GM12878 (cell line): ENCODE data around the gene TBCD. TPM values are rescaled to one million over a fixed set of nuclear protein-coding genes. Genes with fewer than 3 reads are reported as not detected.

Source experiments
- ATF7 ChIP-seq: fragments of 450-650 bp; IDR thresholded peaks from 2 replicates; pipeline ENCODE4 v1.6.1; 2016; ENCODE audit warnings: low read depth, mild to moderate bottlenecking
- ELK1 ChIP-seq: IDR thresholded peaks from 2 replicates; pipeline ENCODE4 v1.6.1; 2012; ENCODE audit warnings: low read depth, low read length, improper control_type of control experiment
- POLR2AphosphoS2 ChIP-seq: IDR thresholded peaks from 2 replicates; pipeline ENCODE4 v1.6.1; 2011; ENCODE audit warnings: low read depth, mild to moderate bottlenecking, low read length, improper control_type of control experiment, moderate library complexity
- REST ChIP-seq: IDR thresholded peaks from 2 replicates; pipeline ENCODE4 v1.6.1; 2012; ENCODE audit warnings: mild to moderate bottlenecking, low read depth, low read length
- SMC3 ChIP-seq: IDR thresholded peaks from 2 replicates; pipeline ENCODE4 v1.6.1; 2011; ENCODE audit warnings: low read length, improper control_type of control experiment, borderline replicate concordance
- SPI1 ChIP-seq: IDR thresholded peaks from 2 replicates; pipeline ENCODE4 v1.6.1; 2011; ENCODE audit warnings: low read depth, mild to moderate bottlenecking, low read length, moderate library complexity, borderline replicate concordance; ENCODE audit not compliant: insufficient read depth
- polyA plus RNA-seq, 11 experiments: library from polyadenylated mRNA; depleted of rRNA in 4 of 11; unstranded in 6 of 11; stranded (reverse) in 5 of 11; fragments of >200 nt; fragmentation: Nextera tagmentation in 4 of 11; fragmentation: Illumina TruSeq in 1 of 11; extraction: Ambion mirVana in 4 of 11; extraction: Trizol in 1 of 11; gene quantifications; 1 replicate in 1 of 11; 2 replicates in 10 of 11; pipeline versions ENCODE4 v1.2.1 to v1.2.3, GENCODE V29; 2011 to 2016; ENCODE audit warnings: inconsistent platforms in 2 of 11, missing spikeins in 2 of 11, low read depth in 1 of 11
- total RNA-seq, 4 experiments: library from RNA; depleted of rRNA in 3 of 4; stranded (reverse); fragments of >200 nt in 3 of 4; fragmentation: Illumina TruSeq in 1 of 4; extraction: Trizol in 1 of 4; gene quantifications; 2 replicates each; pipeline versions ENCODE4 v1.2.1 to v1.2.3, GENCODE V29; 2013 to 2021

The TBCD gene
- total and polyA plus RNA-seq, 10 of the 15 experiments (the other 5 are each of a cell fraction or from before 2014, with no cell fraction given) = 10.3 to 114 (median 52.4) TPM

GRCh38 chr17:82788206-82789001, 36.5 kb downstream of the TBCD start (continued):
- TF ChIP-seq REST = no peak
- TF ChIP-seq POLR2AphosphoS2 = no peak
- TF ChIP-seq ELK1 = no peak
- no peak for TF ChIP-seq ATF7
- TF ChIP-seq SPI1 = no peak
- no peak for TF ChIP-seq SMC3
